ENCODE data around the gene IPCEF1. TPM values are rescaled to one million over a fixed set of nuclear protein-coding genes. Genes with fewer than 3 reads are reported as not detected.

Gene IPCEF1
- polyA plus RNA-seq, 2 of the 4 experiments (the other 2 are of a cell fraction), result 0.01 TPM; not detected in 1

DNA sequence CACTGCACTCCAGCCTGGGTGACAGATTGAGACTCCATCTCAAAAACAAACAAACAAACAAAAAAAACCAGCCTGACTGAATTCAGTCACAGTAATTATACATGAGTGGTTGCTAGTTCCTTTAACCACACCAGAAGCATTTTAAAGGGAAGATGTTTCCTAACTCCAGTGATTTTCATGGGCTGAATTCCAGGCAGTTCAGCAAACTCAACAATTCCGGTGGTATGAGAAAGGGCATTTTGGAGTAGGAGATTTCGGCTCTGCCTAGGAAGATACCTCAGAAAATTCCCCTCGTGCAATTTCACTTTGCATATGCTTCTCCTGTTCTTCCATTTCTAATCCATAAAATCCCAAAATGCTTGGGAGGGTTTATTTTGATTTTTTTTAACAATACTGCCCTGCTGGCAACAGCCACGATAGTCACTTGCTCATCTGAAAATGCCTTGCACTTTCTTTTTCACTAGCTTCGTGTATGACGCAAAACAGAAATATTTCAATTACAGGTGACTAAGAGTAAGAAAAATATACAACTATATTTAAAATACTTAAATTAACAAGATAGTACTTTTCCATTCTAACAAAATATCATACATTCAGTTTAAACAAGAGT lies 48.3 kb upstream of the IPCEF1 start:
- no peaks in the 10 kb centered on the region for H3K9me3 ChIP-seq
- H3K4me3 ChIP-seq, result no peak overlapping the region
- H3K4me2 ChIP-seq, result peak overlapping the region; percentile 57
- FAIRE-seq (no peak), DNase-seq (ENCODE audit: low read depth in 1 of 2, low spot score in 1 of 2) (no peak), ATAC-seq (no peak)
- ChIA-PET CTCF (interaction anchor here (2.5 kb wide), 1 partner anchor 251 kb away, joined by 12 read pairs; no protein-coding TSS in a partner anchor), POLR2A (no interaction called here)
- H3K27ac ChIP-seq, result peak overlapping the region; percentile 13 to 77; a peak in 4 of 6 replicates
- WGBS (ENCODE audit: missing lambda C conversion rate), result 61% methylated on average over 6 of the region's 6 CpGs
- peaks cover 36% of the 10 kb centered on the region for H3K4me1 ChIP-seq
- TF ChIP-seq PHF8 (IDR thresholded peaks at IDR 0.05; ENCODE audit: borderline replicate concordance, low read depth), result no peak
- TF ChIP-seq, protein P1, sequence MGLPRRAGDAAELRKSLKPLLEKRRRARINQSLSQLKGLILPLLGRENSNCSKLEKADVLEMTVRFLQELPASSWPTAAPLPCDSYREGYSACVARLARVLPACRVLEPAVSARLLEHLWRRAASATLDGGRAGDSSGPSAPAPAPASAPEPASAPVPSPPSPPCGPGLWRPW (IDR thresholded peaks at IDR 0.05), result no peak
- TF ChIP-seq EP300 (IDR thresholded peaks at IDR 0.05), result no peak
- TF ChIP-seq, protein P2, sequence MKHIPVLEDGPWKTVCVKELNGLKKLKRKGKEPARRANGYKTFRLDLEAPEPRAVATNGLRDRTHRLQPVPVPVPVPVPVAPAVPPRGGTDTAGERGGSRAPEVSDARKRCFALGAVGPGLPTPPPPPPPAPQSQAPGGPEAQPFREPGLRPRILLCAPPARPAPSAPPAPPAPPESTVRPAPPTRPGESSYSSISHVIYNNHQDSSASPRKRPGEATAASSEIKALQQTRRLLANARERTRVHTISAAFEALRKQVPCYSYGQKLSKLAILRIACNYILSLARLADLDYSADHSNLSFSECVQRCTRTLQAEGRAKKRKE (CRISPR knock-in tag; IDR thresholded peaks at IDR 0.05; ENCODE audit: low read depth), result no peak
- no peak for TF ChIP-seq TFCP2L1 (CRISPR knock-in tag; IDR thresholded peaks at IDR 0.05)
- no peak for TF ChIP-seq ZFP36 (IDR thresholded peaks at IDR 0.05; ENCODE audit: borderline replicate concordance, partially characterized antibody)

DNA sequence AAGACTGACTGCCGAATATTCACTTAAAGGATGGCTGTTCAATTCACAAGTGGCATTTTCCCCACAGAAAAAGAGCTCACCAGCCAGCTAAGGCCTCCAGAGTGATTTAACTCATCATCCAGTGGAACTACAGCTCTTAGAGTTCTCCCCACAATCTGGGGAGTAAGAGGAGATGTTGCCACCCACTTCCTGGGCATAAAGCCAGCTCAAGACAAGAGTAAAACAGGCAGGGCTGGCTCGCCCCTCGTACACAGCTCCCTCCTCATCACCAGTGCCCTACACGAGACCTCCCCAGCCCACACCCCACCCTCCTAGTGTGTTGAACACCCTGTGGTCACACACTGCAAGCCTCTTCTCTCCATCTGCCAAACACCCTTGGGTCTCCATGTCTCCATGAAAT lies 47.2 kb upstream of the IPCEF1 start:
- no peaks in the 10 kb centered on the region for H3K9me3 ChIP-seq
- POLR2A ChIA-PET, result interaction anchor here (0.6 kb wide), 1 partner anchor 1676 kb away, joined by 3 read pairs; no protein-coding TSS in a partner anchor
- no peak for FAIRE-seq
- peak overlapping the region; percentile 32; the same call in 1 of the 3 replicates for H3K4me2 ChIP-seq
- no peak overlapping the region for H3K4me3 ChIP-seq
- WGBS (ENCODE audit: missing lambda C conversion rate), result 40% methylated on average over 4 of the region's 4 CpGs
- no peak for DNase-seq (ENCODE audit: low read depth in 1 of 2, low spot score in 1 of 2)
- CTCF ChIA-PET, result no interaction called here
- peak overlapping the region in 1 of 2 experiments; percentile 77; a peak in 3 of 6 replicates for H3K27ac ChIP-seq
- no peak for ATAC-seq
- H3K4me1 ChIP-seq, result peaks cover 24% of the 10 kb centered on the region
- TF ChIP-seq SMC3 (IDR thresholded peaks at IDR 0.05), result no peak
- TF ChIP-seq CHD2 (IDR thresholded peaks at IDR 0.05; ENCODE audit: low read length, partially characterized antibody), result no peak
- no peak for TF ChIP-seq CHD4 (IDR thresholded peaks at IDR 0.05; ENCODE audit: borderline replicate concordance)
- TF ChIP-seq POLR2A (IDR thresholded peaks at IDR 0.05; ENCODE audit: low read length), result no peak
- TF ChIP-seq TP53 (CRISPR knock-in tag; IDR thresholded peaks at IDR 0.05), result no peak
- no peak for TF ChIP-seq CBX2 (IDR thresholded peaks at IDR 0.05; ENCODE audit: borderline replicate concordance, low read depth)
- TF ChIP-seq BHLHE40 (IDR thresholded peaks at IDR 0.05; ENCODE audit: low read depth, low read length), result no peak
- TF ChIP-seq SREBF2 (IDR thresholded peaks at IDR 0.05), result no peak
- no peak for TF ChIP-seq ZSCAN20 (CRISPR knock-in tag; IDR thresholded peaks at IDR 0.05)
- TF ChIP-seq RNF2 (IDR thresholded peaks at IDR 0.05; ENCODE audit: borderline replicate concordance, low read depth), result no peak
- TF ChIP-seq ESRRA (IDR thresholded peaks at IDR 0.05; ENCODE audit: borderline replicate concordance, low read length), result no peak
- no peak for TF ChIP-seq HOXB13 (CRISPR knock-in tag; IDR thresholded peaks at IDR 0.05; ENCODE audit: low read depth)
- no peak for TF ChIP-seq CEBPB (IDR thresholded peaks at IDR 0.05)

DNA sequence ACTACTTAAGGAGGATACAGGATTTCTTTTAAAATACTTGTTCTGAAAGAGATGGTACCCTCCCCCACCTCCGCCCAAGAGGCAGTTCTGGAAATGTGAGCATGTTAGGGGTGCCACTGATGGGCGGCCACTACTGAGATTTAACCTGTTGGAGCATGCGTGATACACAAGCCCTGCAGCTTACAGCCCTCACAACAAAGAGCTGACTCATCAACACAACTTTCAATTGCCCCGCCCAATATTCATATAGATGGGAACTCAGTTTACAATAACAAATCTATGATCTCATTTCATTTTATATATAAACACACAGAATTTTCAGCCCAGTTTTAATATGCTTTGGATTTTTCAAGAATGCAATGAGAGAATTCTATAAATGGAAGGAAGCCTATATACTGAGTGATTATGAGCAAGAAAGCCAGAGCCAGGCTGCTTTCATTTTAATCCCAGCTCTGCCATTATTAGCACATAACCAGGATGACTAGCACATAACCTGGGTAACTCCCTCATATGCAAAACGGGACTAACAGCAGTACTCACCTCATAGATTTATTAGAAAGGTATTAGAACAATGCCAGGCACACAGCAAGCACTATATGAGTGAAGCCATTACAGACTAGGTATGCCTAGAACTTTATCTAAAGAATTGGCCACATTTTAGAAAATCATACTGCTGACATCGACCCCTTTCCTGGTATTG lies 45.6 kb upstream of the IPCEF1 start:
- TF ChIP-seq MAFK (IDR thresholded peaks at IDR 0.05; ENCODE audit: partially characterized antibody) (peak; percentile 27), SREBF2 (IDR thresholded peaks at IDR 0.05) (no peak)
- TF ChIP-seq, protein P3, sequence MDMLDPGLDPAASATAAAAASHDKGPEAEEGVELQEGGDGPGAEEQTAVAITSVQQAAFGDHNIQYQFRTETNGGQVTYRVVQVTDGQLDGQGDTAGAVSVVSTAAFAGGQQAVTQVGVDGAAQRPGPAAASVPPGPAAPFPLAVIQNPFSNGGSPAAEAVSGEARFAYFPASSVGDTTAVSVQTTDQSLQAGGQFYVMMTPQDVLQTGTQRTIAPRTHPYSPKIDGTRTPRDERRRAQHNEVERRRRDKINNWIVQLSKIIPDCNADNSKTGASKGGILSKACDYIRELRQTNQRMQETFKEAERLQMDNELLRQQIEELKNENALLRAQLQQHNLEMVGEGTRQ (IDR thresholded peaks at IDR 0.05), result no peak
- 93% methylated on average over 6 of the region's 6 CpGs for WGBS (ENCODE audit: missing lambda C conversion rate)
- FAIRE-seq (no peak), DNase-seq (ENCODE audit: low read depth in 1 of 2, low spot score in 1 of 2) (no peak), ATAC-seq (no peak)
- Histone ChIP-seq H3K9me3 (no peaks in the 10 kb centered on the region), H3K27ac (no peak overlapping the region), H3K4me1 (peaks cover 20% of the 10 kb centered on the region), H3K4me3 (no peak overlapping the region), H3K4me2 (no peak overlapping the region)
- POLR2A ChIA-PET, result no interaction called here
- CTCF ChIA-PET, result no interaction called here
